ENCODE data around the gene ZNF646.

DNA sequence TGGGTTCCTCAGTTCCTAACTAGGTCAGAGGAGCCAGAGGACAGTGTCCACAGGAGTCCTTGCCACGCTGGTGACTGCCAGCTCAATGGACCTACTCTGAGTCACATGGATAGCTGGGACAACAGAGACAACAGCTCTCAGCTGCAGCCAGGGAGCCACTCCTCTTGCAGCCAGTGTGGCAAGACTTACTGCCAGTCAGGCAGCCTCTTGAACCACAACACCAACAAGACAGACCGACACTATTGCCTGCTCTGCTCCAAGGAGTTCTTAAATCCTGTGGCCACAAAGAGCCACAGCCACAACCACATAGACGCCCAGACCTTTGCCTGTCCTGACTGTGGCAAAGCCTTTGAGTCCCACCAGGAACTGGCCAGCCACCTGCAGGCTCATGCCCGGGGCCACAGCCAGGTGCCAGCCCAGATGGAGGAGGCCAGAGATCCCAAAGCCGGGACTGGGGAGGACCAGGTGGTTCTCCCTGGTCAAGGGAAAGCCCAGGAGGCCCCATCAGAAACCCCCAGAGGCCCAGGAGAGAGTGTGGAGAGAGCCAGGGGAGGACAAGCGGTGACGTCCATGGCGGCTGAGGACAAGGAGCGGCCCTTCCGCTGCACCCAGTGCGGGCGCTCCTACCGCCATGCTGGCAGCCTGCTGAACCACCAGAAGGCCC lies 6.7 kb downstream of the ZNF646 start:
- TF ChIP-seq CTCF (IDR thresholded peaks at IDR 0.05) (no peak), SIN3A (IDR thresholded peaks at IDR 0.05; ENCODE audit: borderline replicate concordance, insufficient read depth, low read depth, low read length) (no peak), POLR2AphosphoS5 (IDR thresholded peaks at IDR 0.05; ENCODE audit: low read depth, low read length) (no peak), TCF7L2 (IDR thresholded peaks at IDR 0.05; ENCODE audit: low read depth, low read length) (no peak)
- TF ChIP-seq, protein P1, sequence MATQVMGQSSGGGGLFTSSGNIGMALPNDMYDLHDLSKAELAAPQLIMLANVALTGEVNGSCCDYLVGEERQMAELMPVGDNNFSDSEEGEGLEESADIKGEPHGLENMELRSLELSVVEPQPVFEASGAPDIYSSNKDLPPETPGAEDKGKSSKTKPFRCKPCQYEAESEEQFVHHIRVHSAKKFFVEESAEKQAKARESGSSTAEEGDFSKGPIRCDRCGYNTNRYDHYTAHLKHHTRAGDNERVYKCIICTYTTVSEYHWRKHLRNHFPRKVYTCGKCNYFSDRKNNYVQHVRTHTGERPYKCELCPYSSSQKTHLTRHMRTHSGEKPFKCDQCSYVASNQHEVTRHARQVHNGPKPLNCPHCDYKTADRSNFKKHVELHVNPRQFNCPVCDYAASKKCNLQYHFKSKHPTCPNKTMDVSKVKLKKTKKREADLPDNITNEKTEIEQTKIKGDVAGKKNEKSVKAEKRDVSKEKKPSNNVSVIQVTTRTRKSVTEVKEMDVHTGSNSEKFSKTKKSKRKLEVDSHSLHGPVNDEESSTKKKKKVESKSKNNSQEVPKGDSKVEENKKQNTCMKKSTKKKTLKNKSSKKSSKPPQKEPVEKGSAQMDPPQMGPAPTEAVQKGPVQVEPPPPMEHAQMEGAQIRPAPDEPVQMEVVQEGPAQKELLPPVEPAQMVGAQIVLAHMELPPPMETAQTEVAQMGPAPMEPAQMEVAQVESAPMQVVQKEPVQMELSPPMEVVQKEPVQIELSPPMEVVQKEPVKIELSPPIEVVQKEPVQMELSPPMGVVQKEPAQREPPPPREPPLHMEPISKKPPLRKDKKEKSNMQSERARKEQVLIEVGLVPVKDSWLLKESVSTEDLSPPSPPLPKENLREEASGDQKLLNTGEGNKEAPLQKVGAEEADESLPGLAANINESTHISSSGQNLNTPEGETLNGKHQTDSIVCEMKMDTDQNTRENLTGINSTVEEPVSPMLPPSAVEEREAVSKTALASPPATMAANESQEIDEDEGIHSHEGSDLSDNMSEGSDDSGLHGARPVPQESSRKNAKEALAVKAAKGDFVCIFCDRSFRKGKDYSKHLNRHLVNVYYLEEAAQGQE (IDR thresholded peaks at IDR 0.05; ENCODE audit: insufficient read depth in 1 of 2, low read depth in 2 of 2, low read length in 1 of 2): no peak

Data from Panc1 (cell line).